ENCODE data around the gene WDR75. TPM values are rescaled to one million over a fixed set of nuclear protein-coding genes. Genes with fewer than 3 reads are reported as not detected.
A peak's percentile ranks its signal among the peaks of the same experiment; 100 is the strongest.

Gene WDR75
- total RNA-seq, 1 donor from 2014 or later, result 61.4 TPM

DNA sequence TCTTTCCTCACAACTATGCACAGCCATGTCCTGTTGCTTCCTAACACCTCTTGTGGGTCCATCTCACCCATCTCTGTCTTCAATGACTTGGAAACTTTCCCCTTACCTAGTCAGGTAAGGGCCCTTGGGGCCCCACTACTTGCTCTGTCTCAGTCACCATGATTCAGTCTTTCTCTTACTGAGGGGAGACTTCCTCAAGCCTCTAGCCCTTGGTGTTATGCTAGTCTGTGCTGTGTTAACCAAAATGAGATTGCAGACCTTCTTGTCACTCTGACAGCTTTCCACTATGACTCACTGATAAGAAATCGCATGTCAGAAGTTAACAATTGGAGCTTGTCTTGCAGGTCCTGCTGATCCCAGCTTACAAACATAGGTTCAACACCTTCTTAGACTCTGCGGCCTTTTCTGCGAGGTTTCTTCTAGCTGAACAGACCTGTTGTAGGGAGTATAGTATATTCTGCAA is 65.3 kb downstream of the WDR75 start:
- H3K27me3 Mint-ChIP-seq (ENCODE audit: low read depth), result no peaks in the 10 kb centered on the region
- peaks cover 27% of the 10 kb centered on the region for H3K9me3 Mint-ChIP-seq
- no peak overlapping the region for H3K4me3 Mint-ChIP-seq
- no peak overlapping the region for H3K27ac Mint-ChIP-seq
- H3K36me3 Mint-ChIP-seq, result peaks cover 19% of the 10 kb centered on the region
- no peak for DNase-seq (ENCODE audit: low spot score in 2 of 2, unreplicated experiment in 2 of 2)
- TF ChIP-seq, protein P1, sequence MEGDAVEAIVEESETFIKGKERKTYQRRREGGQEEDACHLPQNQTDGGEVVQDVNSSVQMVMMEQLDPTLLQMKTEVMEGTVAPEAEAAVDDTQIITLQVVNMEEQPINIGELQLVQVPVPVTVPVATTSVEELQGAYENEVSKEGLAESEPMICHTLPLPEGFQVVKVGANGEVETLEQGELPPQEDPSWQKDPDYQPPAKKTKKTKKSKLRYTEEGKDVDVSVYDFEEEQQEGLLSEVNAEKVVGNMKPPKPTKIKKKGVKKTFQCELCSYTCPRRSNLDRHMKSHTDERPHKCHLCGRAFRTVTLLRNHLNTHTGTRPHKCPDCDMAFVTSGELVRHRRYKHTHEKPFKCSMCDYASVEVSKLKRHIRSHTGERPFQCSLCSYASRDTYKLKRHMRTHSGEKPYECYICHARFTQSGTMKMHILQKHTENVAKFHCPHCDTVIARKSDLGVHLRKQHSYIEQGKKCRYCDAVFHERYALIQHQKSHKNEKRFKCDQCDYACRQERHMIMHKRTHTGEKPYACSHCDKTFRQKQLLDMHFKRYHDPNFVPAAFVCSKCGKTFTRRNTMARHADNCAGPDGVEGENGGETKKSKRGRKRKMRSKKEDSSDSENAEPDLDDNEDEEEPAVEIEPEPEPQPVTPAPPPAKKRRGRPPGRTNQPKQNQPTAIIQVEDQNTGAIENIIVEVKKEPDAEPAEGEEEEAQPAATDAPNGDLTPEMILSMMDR (IDR thresholded peaks at IDR 0.05; ENCODE audit: unreplicated experiment), result no peak
- H3K4me1 Mint-ChIP-seq, result peaks cover 35% of the 10 kb centered on the region

DNA sequence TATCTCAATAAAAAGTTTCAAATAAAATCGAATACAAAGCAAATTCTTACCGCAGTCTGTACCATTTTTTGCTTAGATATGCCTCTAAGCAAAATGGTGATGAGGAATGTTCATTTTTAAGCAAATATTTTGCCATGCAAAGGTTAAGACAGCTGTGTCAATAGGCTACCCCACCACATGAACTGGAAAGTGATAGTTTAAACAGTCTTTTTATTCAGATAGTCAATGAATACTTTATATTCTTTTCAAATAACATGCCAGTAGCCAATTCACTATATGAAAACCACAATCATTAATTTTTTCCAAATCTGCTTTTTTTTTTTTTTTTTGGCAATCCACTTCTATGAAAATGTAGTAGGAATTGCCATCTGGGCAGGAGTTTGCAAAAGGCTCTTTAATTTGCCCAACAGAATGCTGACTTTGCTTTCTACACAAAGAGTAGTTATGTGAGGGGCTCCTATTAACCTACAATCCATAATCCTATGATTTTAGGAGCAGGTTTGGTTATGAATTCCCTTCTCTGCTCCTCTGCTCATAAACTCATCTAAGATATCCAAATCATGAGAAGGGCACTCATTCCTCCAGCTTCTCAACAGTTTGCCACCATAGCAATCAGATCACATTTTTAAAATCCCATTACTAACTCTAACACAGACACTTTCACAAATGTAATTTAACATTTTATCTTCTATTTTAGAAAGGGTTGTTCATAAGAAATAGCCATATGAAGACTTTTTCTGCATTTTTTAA is 70.1 kb downstream of the WDR75 start:
- H3K27me3 Mint-ChIP-seq (ENCODE audit: low read depth), result no peaks in the 10 kb centered on the region
- peaks cover 25% of the 10 kb centered on the region for H3K9me3 Mint-ChIP-seq
- H3K27ac Mint-ChIP-seq, result peak overlapping the region; percentile 62
- TF ChIP-seq, protein P1 (IDR thresholded peaks at IDR 0.05; ENCODE audit: unreplicated experiment), result no peak
- H3K4me3 Mint-ChIP-seq, result no peak overlapping the region
- H3K36me3 Mint-ChIP-seq, result peaks cover 17% of the 10 kb centered on the region
- no peak for DNase-seq (ENCODE audit: low spot score in 2 of 2, unreplicated experiment in 2 of 2)
- H3K4me1 Mint-ChIP-seq, result peaks cover 20% of the 10 kb centered on the region

DNA sequence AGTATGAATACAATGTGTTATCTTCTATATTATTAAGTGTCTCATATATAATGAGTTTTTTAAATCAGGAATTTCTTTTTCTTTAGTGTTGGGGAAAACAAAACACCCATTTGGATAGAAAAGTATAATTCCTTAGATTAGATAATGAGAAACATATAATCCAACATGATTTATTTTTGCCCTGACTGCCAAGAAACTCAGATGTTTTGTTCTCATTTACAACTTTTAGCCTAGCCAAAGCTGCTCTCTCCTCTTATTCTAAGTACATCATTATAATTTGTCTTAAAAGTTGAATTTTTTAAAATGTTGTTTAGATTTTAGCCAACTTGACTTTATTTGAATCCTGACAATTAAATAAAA is 70.7 kb downstream of the WDR75 start:
- DNase-seq (ENCODE audit: low spot score in 2 of 2, unreplicated experiment in 2 of 2), result no peak
- H3K27ac Mint-ChIP-seq, result peak overlapping the region; percentile 43
- no peak overlapping the region for H3K4me3 Mint-ChIP-seq
- peaks cover 17% of the 10 kb centered on the region for H3K4me1 Mint-ChIP-seq
- H3K9me3 Mint-ChIP-seq, result peaks cover 31% of the 10 kb centered on the region
- H3K36me3 Mint-ChIP-seq, result peaks cover 23% of the 10 kb centered on the region
- no peaks in the 10 kb centered on the region for H3K27me3 Mint-ChIP-seq (ENCODE audit: low read depth)
- TF ChIP-seq, protein P1 (IDR thresholded peaks at IDR 0.05; ENCODE audit: unreplicated experiment), result no peak

DNA sequence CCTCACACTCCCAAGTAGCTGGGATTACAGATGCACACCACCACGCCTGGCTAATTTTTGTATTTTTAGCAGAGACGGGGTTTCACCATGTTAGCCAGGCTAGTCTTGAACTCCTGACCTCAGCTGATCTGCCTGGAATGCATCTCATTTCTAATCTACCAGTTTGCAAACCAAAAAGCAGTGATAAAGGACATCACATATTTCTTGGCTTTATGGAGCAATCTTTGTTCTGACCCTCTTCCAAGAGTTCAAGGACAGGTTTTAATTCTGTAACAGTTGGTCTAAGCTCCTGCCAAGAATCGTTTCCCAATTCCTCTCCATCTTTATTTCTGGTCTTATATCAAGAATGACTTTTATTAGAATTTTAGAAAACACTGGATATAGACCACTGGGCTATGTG is 71.6 kb downstream of the WDR75 start:
- Mint-ChIP-seq H3K4me1 (peaks cover 23% of the 10 kb centered on the region), H3K27me3 (ENCODE audit: low read depth) (no peaks in the 10 kb centered on the region), H3K4me3 (no peak overlapping the region), H3K9me3 (peaks cover 37% of the 10 kb centered on the region), H3K36me3 (peaks cover 29% of the 10 kb centered on the region), H3K27ac (peak overlapping the region; percentile 73)
- TF ChIP-seq, protein P1 (IDR thresholded peaks at IDR 0.05; ENCODE audit: unreplicated experiment), result no peak
- DNase-seq (ENCODE audit: low spot score in 2 of 2, unreplicated experiment in 2 of 2), result no peak

DNA sequence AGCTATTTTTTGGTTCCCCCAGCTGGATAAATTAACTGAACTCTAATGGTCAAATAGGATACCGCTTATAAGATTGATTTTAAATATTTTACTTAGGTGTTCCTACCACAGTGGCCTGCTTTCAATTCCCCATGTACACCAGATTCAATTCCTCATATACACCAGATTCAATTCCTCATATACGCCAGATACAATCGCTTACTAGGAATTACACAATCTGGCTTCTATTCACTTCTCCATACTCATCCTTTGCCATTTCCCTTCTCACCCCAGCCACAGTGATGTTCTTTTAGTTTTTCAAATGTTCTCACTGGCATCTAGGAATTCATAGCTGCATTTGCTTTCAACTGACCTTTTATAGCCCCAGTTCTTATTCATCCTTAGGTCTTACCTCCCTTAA is 72.8 kb downstream of the WDR75 start:
- Mint-ChIP-seq H3K9me3 (peaks cover 25% of the 10 kb centered on the region), H3K27ac (no peak overlapping the region), H3K4me1 (peaks cover 31% of the 10 kb centered on the region), H3K36me3 (peaks cover 20% of the 10 kb centered on the region), H3K27me3 (ENCODE audit: low read depth) (no peaks in the 10 kb centered on the region), H3K4me3 (no peak overlapping the region)
- TF ChIP-seq, protein P1 (IDR thresholded peaks at IDR 0.05; ENCODE audit: unreplicated experiment), result no peak
- no peak for DNase-seq (ENCODE audit: low spot score in 2 of 2, unreplicated experiment in 2 of 2)

Measured in mesothelial cell of epicardium (in vitro differentiated cells).